Immature natural killer cell (primary cell): ENCODE measurements around the gene NBPF1. TPM values are rescaled to one million over a fixed set of nuclear protein-coding genes. Genes with fewer than 3 reads are reported as not detected.
"Not testable (repeated sequence)": the region's sequence is repeated elsewhere in the genome, so short reads cannot be mapped to it uniquely, and the experiment has no call there.

Source experiments
- DNase-seq, 3 donors: peaks; one replicate each; pipeline ENCODE4 v3.0.0; 2022; ENCODE audit warnings: mixed read lengths in 1 of 3
- H3K27ac Mint-ChIP-seq, 6 donors: one replicate each; pipeline ENCODE4 v1.8.0; 2020; ENCODE audit warnings: mixed read lengths in 6 of 6, mild to moderate bottlenecking in 5 of 6, inconsistent platforms in 4 of 6, moderate library complexity in 3 of 6
- H3K27me3 Mint-ChIP-seq, 3 donors: one replicate each; pipeline ENCODE4 v1.8.0; 2020 to 2021; ENCODE audit warnings: low read depth in 3 of 3, mild to moderate bottlenecking in 3 of 3, mixed read lengths in 3 of 3, moderate library complexity in 3 of 3, inconsistent platforms in 1 of 3
- H3K36me3 Mint-ChIP-seq, 3 donors: one replicate each; pipeline ENCODE4 v1.8.0; 2020; ENCODE audit warnings: mixed read lengths in 3 of 3, inconsistent platforms in 2 of 3, mild to moderate bottlenecking in 2 of 3
- H3K4me1 Mint-ChIP-seq, 2 donors: one replicate each; pipeline ENCODE4 v1.8.0; 2020; ENCODE audit warnings: inconsistent platforms in 2 of 2, mild to moderate bottlenecking in 2 of 2, mixed read lengths in 2 of 2, moderate library complexity in 1 of 2
- H3K4me3 Mint-ChIP-seq, 5 donors: one replicate each; pipeline ENCODE4 v1.8.0; 2020; ENCODE audit warnings: mild to moderate bottlenecking in 5 of 5, mixed read lengths in 5 of 5, inconsistent platforms in 3 of 5, moderate library complexity in 3 of 5
- H3K9me3 Mint-ChIP-seq, 6 donors: one replicate each; pipeline ENCODE4 v1.8.0; 2020; ENCODE audit warnings: mild to moderate bottlenecking in 6 of 6, mixed read lengths in 6 of 6, inconsistent platforms in 4 of 6, moderate library complexity in 3 of 6
- polyA plus RNA-seq, 3 donors: library from polyadenylated mRNA; unstranded; fragments of 300-500 nt; fragmentation: Illumina TruSeq; gene quantifications; one replicate each; pipeline ENCODE4 v1.2.3, GENCODE V29; 2021

Gene NBPF1
- polyA plus RNA-seq, 3 donors from 2014 or later: 4.5 to 9.1 (median 6.9) TPM

GRCh38 chr1:16514107-16515055 lies 99.0 kb downstream of the NBPF1 start, which contains the start of gene RNU1-1:
Gene RNU1-1 (minus strand): TSS chr1:16514285.
- H3K4me1 Mint-ChIP-seq, H3K36me3 Mint-ChIP-seq, H3K27me3 Mint-ChIP-seq, H3K9me3 Mint-ChIP-seq, H3K27ac Mint-ChIP-seq, H3K4me3 Mint-ChIP-seq: not testable (repeated sequence)
- DNase-seq: peak; percentile 89 to 93 (median 93)

GRCh38 chr1:16513412-16514106 lies 99.8 kb downstream of the NBPF1 start:
- H3K36me3 Mint-ChIP-seq, H3K4me1 Mint-ChIP-seq, H3K4me3 Mint-ChIP-seq, H3K27ac Mint-ChIP-seq, H3K9me3 Mint-ChIP-seq, H3K27me3 Mint-ChIP-seq: not testable (repeated sequence)
- peak in 1 of 3 donors; percentile 74 for DNase-seq

DNA sequence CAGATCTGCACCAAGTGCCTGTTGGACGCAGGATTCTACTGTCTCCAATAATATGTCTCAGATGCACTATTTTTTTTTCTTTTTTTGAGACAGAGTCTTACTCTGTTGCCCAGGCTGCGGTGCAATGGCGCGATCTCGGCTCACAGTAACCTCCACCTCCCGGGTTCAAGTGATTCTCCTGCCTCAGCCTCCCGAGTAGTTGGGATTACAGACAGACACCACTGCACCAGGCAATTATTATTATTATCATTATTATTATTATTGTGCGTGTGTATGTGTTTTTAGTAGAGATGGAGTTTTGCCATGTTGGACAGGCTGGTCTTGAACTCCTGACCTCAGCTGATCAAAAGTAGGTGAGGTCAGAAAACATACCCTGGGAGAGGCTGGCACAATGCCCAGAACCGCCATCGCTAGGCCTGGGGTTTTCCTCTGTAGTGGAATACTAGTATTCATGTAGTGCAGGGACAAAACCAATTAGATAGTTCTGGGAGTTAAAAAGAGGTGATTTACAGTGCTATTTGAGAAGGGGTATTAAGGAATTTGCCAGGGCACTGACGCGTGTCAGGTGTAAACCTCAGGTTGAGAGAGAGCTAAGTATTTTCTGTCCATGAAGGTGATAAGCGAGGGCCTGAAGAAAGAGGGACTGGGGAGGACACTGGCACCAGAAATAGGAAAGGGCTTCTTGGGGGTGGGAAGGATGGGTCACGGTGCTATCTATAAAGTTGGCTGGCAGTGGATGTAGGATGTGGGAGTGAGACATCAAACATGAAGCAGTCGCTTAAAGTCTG lies 100.5 kb downstream of the NBPF1 start:
- H3K27me3 Mint-ChIP-seq, H3K4me3 Mint-ChIP-seq, H3K36me3 Mint-ChIP-seq, H3K9me3 Mint-ChIP-seq, H3K27ac Mint-ChIP-seq, H3K4me1 Mint-ChIP-seq: not testable (repeated sequence)
- peak in 2 of 3 donors; percentile 21 to 27 for DNase-seq

Other genes starting within 250 kb of the NBPF1 start
- gene SZRD1, start 246.3 kb downstream of the NBPF1 start, polyA plus RNA-seq: 10 to 100 TPM; 55.8 to 81.5 (median 80.7) TPM
- gene SPATA21, start 176.1 kb downstream of the NBPF1 start, polyA plus RNA-seq: not detected
- 100 to 1,000 TPM; 108 to 141 (median 124) TPM for gene NECAP2, start 172.8 kb downstream of the NBPF1 start, polyA plus RNA-seq
- 10 to 100 TPM in 1 of 3 donors, not detected in 2; 28.1 TPM for gene RNU1-1, start 99.3 kb downstream of the NBPF1 start, polyA plus RNA-seq
- gene RNU1-3, start 53.4 kb upstream of the NBPF1 start, polyA plus RNA-seq: 10 to 100 TPM in 1 of 3 donors, not detected in 2; 28.1 TPM
- 10 to 100 TPM in 1 of 3 donors, not detected in 2; 28.1 TPM for gene RNU1-4, start 127.0 kb upstream of the NBPF1 start, polyA plus RNA-seq